ENCODE results near the gene ALX3. TPM values are rescaled to one million over a fixed set of nuclear protein-coding genes. Genes with fewer than 3 reads are reported as not detected.

ALX3 gene
- polyA plus RNA-seq, 1 experiment = not detected

DNA sequence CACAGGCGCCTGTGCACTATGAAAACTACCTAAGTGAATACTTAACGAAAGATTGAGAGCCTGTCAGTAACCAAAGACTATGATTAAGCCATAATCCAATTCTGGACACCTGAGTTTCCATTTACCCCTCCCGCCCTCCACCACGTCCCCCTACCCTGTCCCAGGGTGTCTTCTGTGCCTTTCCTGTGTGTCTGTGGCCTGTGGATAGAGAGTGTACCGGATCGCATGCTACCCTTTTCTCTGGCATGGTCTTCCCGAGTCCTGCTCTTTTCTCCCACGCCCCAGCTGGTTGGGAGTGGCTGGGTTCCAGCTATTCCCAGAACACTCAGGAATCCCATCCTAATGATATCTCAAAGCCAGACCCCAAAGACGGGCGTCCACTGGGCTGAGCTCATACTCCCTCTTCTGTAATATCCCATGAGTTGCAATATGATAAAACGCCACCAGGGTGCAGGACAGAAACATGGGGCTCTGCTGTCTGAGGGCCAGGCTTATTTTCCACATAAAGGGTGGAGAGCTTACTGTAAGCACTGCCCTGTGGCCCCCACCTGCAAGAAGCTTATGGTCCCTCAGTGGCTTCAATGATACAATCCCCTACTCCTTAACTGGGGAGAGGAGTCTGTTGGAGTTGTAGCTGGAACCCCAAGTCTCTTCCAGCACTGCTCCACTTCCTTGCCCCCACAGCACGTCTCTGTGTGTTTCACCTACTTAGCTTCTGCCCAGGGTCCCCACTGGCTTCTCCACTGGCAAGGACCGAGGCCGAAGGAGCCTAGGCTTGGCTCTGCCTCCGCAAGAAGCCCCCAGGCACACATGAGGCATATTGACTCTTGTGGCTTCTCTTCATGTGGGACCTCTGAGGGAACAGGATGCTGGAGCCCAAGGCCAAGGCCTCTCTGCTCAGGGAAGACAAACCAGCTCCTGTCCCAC is 17.6 kb upstream of the ALX3 start:
- peaks cover 73% of the 10 kb centered on the region for H3K27me3 ChIP-seq (ENCODE audit: control insufficient read depth, insufficient read depth, low read length)
- TF ChIP-seq, protein P1, sequence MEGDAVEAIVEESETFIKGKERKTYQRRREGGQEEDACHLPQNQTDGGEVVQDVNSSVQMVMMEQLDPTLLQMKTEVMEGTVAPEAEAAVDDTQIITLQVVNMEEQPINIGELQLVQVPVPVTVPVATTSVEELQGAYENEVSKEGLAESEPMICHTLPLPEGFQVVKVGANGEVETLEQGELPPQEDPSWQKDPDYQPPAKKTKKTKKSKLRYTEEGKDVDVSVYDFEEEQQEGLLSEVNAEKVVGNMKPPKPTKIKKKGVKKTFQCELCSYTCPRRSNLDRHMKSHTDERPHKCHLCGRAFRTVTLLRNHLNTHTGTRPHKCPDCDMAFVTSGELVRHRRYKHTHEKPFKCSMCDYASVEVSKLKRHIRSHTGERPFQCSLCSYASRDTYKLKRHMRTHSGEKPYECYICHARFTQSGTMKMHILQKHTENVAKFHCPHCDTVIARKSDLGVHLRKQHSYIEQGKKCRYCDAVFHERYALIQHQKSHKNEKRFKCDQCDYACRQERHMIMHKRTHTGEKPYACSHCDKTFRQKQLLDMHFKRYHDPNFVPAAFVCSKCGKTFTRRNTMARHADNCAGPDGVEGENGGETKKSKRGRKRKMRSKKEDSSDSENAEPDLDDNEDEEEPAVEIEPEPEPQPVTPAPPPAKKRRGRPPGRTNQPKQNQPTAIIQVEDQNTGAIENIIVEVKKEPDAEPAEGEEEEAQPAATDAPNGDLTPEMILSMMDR (IDR thresholded peaks at IDR 0.05; ENCODE audit: low read depth, low read length) = peak; percentile 72
- no peak overlapping the region for H3K4me3 ChIP-seq (ENCODE audit: low read depth, low read length)
- POLR2A ChIA-PET = no interaction called here
- DNase-seq (ENCODE audit: low read depth, low spot score) = peak; percentile 20
- no peak overlapping the region for H3K27ac ChIP-seq (ENCODE audit: low read depth, low read length)
- CTCF ChIA-PET = interaction anchor here (0.5 to 6.2 kb wide), 39 partner anchors 11 to 1127 kb away, joined by 3 to 180 read pairs (median 5); partner anchors contain the start of genes ALX3, RBM15 and SLC6A17
- H3K9me3 ChIP-seq (ENCODE audit: control insufficient read depth, insufficient read depth, low read length) = peaks cover 4% of the 10 kb centered on the region; the same call in 1 of the 2 replicates

- H3K4me3 ChIP-seq (ENCODE audit: low read depth, low read length) = no peak overlapping the region
- H3K27ac ChIP-seq (ENCODE audit: low read depth, low read length) = no peak overlapping the region
- TF ChIP-seq, protein P1 (IDR thresholded peaks at IDR 0.05; ENCODE audit: low read depth, low read length) = no peak
- peaks cover 4% of the 10 kb centered on the region; the same call in 1 of the 2 replicates for H3K9me3 ChIP-seq (ENCODE audit: control insufficient read depth, insufficient read depth, low read length)
- ChIA-PET CTCF (interaction anchor here (1.3 to 6.2 kb wide), 6 partner anchors 10 to 48 kb away, joined by 3 to 180 read pairs (median 14); no protein-coding TSS in a partner anchor), POLR2A (no interaction called here)
- no peak for DNase-seq (ENCODE audit: low read depth, low spot score)
- peaks cover 81% of the 10 kb centered on the region for H3K27me3 ChIP-seq (ENCODE audit: control insufficient read depth, insufficient read depth, low read length)
These were observed 16.5 kb upstream of the ALX3 start for GRCh38 chr1:110086961-110087360.

DNA sequence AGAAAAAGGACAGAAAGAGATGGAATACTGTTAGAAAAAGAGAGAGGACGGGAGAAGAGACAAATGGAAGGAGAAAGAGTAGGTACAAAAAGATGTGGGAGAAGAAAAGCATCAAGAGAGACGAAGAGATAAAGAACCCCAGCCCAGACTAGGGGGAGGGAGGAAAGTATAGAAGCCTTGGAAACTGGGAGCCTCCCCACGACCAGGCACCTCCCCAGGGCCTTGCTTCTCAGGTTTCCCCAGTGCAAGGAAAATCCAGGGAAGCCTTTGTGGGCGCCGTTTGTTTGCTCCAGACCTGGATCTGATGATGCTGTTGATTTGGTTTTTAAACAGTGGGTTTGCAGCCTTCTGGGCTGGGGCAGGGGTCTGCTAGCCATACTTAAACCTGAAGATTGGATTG is 15.2 kb upstream of the ALX3 start:
- Histone ChIP-seq H3K27ac (ENCODE audit: low read depth, low read length) (no peak overlapping the region), H3K9me3 (ENCODE audit: control insufficient read depth, insufficient read depth, low read length) (peaks cover 4% of the 10 kb centered on the region; the same call in 1 of the 2 replicates), H3K4me3 (ENCODE audit: low read depth, low read length) (no peak overlapping the region), H3K27me3 (ENCODE audit: control insufficient read depth, insufficient read depth, low read length) (peaks cover 80% of the 10 kb centered on the region)
- ChIA-PET CTCF (interaction anchor here (1.6 kb wide), 1 partner anchor 20 kb away, joined by 4 read pairs; no protein-coding TSS in a partner anchor), POLR2A (no interaction called here)
- TF ChIP-seq, protein P1 (IDR thresholded peaks at IDR 0.05; ENCODE audit: low read depth, low read length) = no peak
- no peak for DNase-seq (ENCODE audit: low read depth, low spot score)

DNA sequence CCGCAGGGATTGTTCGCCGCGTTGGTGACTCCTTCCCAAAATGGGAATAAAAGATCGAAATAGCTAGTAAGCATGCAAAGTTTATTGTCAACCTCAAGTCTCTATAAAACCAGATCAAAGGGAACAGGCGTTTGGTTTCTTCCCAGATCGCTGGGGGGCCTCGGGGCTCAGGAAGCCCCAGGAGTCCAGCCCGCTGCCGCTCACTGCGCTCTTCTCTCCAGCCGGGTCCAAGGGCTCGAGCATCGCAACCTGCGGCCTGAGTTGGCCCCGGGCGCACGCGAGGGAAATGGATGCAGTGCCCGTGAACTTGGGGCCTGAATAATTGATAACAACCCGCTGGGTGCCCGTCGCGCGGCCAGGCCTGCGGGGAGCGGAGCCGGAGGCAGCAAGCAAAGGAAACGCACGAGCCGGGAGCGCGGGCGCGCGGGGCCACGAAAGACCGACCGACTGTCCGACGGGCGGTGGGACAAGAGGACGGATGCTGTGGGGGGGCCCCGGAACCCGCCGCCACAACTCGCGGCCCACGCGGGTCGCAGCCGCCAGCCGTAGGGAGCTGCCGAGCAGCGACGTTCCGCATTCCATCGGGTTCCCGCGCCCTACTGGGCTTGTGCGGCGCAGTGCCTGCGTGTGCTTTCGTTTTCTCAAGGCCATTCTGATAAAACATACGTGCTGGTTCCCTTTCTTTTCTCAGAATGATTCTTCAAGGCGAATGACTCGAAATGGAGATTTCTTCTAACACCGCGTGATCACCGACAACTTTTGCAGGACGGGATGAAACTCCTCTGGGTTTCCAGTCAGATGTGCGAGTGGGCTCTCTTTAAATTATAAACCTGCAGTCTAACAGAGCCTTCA is 14.0 kb upstream of the ALX3 start:
- Histone ChIP-seq H3K4me3 (ENCODE audit: low read depth, low read length) (peak overlapping the region; percentile 55), H3K27ac (ENCODE audit: low read depth, low read length) (no peak overlapping the region), H3K9me3 (ENCODE audit: control insufficient read depth, insufficient read depth, low read length) (peaks cover 4% of the 10 kb centered on the region; the same call in 1 of the 2 replicates), H3K27me3 (ENCODE audit: control insufficient read depth, insufficient read depth, low read length) (peaks cover 78% of the 10 kb centered on the region)
- TF ChIP-seq, protein P1 (IDR thresholded peaks at IDR 0.05; ENCODE audit: low read depth, low read length) = no peak
- POLR2A ChIA-PET = no interaction called here
- DNase-seq (ENCODE audit: low read depth, low spot score) = peak; percentile 6
- CTCF ChIA-PET = no interaction called here

Measured in AG04450 (cell line).